ENCODE results near the gene SLC13A3.
A peak's percentile ranks its signal among the peaks of the same experiment; 100 is the strongest.
"Not testable (repeated sequence)": the region's sequence is repeated elsewhere in the genome, so short reads cannot be mapped to it uniquely, and the experiment has no call there.

Gene SLC13A3

DNA sequence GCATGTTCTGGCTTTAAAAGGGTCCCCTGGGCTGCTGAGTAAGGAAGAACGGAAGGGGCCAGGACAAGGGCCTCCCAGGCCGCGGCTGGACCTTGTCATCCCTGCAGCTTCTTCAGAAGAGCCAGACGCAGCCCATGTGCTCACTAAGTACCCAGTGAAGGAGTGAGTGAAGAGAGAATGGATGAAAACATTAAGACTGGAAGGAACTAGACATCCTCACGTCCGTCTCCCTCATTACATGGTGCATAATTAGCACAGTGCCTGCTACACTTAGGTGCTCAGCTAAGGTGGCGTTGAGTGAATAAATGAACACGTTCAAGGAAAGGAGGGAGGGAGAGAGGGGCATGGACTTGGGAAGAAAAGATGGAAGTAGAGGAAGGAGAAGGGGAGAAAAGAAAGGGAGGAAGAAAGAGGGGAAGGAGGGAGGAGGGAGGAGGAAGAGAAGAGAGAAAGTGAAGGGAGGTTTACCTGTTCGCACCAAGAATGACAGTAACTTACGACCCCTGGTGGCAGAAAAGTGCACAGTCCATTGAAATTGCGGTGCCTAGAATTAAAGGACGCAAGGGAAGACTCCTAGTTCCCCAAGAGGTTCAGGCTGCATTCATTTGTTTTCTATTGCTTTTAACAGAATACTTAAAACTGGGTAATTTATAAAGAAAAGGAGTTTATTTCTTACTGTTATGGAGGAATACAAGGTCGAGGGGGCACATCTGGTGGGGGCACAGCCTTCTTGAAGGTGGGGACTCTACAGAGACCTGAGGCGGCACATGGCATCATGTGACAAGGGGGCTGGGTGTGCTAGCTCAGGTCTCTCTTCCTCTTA lies 30.0 kb upstream of the SLC13A3 start:
- DNase-seq (ENCODE audit: low read depth), result peak; percentile 47

DNA sequence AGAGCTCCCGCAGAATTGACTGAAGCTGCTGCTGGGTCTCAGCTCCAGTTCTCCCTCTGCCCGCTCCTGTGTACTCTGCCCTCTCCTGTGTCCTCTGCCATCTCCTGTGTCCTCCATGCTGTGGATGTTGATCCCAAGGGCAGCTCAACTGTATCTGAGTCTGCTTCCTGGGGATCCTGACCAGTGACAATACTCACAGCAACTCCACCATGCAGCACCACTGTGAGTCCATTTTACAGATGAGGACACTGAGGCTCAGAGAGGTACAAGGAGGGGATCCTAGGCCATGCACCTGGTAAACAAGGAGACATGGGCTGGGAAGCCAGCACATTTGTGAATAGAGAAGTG lies 29.4 kb upstream of the SLC13A3 start:
- no peak for DNase-seq (ENCODE audit: low read depth)

DNA sequence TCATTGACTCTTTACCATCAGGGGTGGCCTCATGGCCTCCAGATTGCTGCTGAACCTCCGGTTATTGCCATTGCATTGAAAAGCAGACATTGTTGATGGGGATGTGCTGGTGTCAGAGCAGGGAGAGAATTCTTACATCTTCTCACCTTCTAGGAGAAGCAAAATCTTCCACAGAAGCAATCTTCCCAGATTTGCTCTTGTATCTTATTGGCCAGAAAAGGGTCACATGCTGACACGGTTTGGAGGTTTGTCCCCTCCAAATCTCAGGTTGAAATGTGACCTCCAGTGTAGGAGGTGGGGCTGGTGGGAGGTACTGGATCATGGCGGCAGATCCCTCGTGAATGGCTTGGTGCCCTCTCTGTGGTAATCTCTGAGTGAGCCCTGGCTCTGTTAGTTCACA lies 27.3 kb upstream of the SLC13A3 start:
- DNase-seq (ENCODE audit: low read depth), result no peak

- DNase-seq (ENCODE audit: low read depth), result no peak
These were observed 26.3 kb upstream of the SLC13A3 start for GRCh38 chr20:46677608-46678007.

- not testable (repeated sequence) for DNase-seq (ENCODE audit: low read depth)
These were observed 25.5 kb upstream of the SLC13A3 start for GRCh38 chr20:46676649-46677316.

DNA sequence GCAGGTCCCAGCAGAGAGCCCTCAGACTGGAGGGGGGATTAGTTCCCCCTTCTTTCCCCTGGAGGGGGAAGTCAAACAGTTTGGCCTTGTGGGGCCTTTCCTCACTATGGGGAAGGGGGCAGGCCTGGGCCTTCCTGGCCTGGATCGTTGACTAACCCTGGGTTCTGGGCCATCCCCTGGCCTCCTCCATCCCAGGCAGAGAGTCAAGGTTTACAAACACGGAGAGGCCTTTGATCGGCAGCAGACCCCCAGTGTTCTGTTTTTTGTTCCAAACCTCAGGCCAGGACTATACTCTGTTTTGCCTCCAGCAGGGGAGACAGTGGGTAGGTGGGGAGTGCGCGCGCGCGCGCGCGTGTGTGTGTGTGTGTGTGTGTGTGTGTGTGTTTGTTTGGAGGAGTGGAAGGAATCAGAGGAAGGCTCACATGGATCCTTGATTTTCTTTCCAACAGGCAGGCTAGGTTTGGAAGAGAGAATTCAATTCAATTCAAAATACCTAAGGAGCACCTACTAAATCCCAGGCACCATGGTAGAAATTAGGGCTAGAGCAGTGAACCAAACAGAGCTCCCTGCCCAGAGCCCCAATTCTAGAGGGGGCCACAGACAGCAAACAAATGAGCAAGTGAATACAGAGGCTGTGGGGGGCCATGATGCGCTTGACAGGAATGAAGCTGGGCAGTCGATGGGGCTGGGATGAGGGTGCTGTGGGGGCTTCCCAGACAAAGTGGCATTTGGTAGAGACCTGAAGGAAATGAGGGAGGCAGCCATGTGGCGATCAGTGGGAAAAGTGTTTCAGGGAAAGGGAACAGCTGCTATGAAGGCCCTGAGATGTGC lies 23.2 kb upstream of the SLC13A3 start:
- no peak for DNase-seq (ENCODE audit: low read depth)

GRCh38 chr20:46673394-46674252 lies 22.4 kb upstream of the SLC13A3 start:
- no peak for DNase-seq (ENCODE audit: low read depth)

GRCh38 chr20:46672543-46673148 lies 21.4 kb upstream of the SLC13A3 start:
- no peak for DNase-seq (ENCODE audit: low read depth)

- no peak for DNase-seq (ENCODE audit: low read depth)
These were observed 20.7 kb upstream of the SLC13A3 start for GRCh38 chr20:46671866-46672542.

GRCh38 chr20:46670585-46671584 lies 19.6 kb upstream of the SLC13A3 start:
- DNase-seq (ENCODE audit: low read depth), result no peak

- DNase-seq (ENCODE audit: low read depth), result no peak
These were observed 18.9 kb upstream of the SLC13A3 start for GRCh38 chr20:46670228-46670584.

DNA sequence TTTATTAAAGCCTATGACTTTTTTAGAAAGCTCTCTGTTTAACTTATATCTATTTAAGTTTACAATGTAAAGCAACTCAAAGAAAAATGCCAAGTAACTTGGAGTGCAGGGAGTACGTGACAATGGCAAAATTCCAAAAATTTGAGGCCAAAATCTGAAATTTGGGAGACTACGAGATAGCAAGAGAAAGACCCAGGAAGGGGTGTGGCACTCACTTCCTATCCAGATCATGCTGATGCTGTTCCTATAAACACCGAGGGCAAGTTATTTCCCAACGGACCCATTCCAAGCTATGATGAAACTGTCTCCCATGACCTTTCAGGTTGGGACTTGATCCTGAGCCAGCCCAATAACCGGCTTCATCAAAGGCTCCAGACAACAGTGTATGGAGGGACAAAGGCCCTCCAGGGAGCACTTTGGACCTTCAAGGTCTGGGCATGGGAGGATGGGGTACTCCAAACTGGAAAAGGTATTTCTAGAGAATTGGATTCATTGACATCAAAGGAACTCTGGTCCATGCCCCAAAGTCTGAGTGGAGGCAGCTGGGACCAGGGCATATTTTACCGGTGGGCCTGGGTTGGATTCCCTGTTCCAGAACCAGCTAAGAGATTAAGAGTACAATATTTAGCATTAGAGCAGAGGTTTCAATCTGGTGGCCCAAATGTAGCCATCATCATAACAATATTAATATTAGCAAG lies 15.7 kb upstream of the SLC13A3 start:
- no peak for DNase-seq (ENCODE audit: low read depth)

- DNase-seq (ENCODE audit: low read depth), result no peak
These were observed 15.0 kb upstream of the SLC13A3 start for GRCh38 chr20:46666306-46666705.

- DNase-seq (ENCODE audit: low read depth), result no peak
These were observed 14.3 kb upstream of the SLC13A3 start for GRCh38 chr20:46665602-46666001.

DNA sequence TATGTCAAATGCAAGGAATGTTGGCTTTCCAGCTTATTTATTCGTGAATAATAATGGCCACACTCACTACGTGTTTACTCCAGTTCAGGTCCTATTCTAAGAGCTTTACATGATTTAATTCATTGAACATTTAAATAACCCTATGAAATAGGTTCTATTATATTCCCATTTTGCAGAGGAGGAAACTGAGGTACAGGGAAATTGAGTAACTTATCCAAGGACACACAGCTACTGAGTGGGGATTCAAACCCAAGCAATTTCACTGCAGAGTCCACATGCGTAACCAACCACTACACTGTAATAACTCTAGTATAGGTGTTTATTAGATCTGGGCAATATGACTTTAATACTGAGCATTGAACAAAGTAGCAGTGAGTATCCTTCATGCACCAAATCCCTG lies 12.3 kb upstream of the SLC13A3 start:
- DNase-seq (ENCODE audit: low read depth), result no peak

GRCh38 chr20:46661659-46662058 lies 10.4 kb upstream of the SLC13A3 start:
- DNase-seq (ENCODE audit: low read depth), result no peak

DNA sequence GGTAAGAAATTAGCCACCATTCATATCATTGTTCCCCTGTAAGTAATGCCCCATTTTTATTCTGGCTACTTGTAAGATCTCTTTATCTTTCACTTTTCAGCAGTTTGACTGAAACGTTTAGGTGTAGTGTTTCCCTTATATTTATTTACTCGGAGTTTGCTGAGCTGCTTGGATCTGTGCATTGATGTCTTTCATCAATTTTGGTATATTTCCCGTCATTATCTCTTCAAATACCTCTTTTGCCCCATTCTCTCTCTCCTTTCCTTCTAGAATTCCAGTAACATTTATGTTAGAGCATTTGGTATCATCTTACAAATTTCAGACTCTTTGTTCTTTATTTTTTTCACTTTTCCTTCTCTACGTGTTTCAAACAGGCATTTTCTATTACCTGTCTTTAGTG lies 9.2 kb upstream of the SLC13A3 start:
- DNase-seq (ENCODE audit: low read depth), result no peak

DNA sequence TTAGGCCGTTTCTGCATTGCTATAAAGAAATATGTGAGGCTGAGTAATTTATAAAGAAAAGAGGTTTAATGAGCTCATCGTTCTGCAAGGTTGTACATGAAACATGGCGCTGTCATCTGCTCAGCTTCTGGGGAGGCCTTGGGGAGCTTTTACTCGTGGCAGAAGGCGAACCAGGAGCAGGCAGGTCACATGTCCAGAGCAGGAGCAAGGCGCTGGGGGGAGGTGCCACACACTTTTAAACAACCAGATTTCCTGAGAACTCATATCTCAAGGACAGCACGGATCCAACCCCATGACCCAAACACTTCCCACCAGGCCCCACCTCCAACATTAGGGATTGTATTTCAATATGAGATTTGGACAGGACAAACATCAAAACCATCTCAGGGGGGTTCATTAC lies 6.4 kb upstream of the SLC13A3 start:
- DNase-seq (ENCODE audit: low read depth), result no peak

DNA sequence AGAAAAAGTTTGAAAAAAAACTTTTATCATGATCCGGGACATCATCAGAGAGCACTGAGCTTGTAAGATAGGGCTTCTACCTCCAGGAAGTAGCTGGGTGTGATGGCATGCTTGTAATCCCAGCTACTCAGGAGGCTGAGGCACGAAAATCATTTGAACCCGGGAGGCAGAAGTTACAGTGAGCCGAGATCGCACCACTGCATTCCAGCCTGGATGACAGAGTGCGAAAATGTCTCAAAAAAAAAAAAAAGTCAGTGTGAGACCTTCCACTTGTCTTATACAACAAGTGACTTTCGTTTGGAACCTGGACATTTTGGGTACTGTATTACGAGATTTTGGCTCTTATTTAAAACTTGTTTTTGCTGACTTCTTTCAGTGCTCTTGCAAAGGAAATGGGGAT lies 5.9 kb upstream of the SLC13A3 start:
- no peak for DNase-seq (ENCODE audit: low read depth)

Measured in stimulated activated CD4-positive, alpha-beta T cell treated with anti-CD3 and anti-CD28 coated beads, Interleukin-2, amount 100 ng/mL, for 4 hours (primary cell).